ENCODE data around the gene NONO.

Gene NONO, protein sequence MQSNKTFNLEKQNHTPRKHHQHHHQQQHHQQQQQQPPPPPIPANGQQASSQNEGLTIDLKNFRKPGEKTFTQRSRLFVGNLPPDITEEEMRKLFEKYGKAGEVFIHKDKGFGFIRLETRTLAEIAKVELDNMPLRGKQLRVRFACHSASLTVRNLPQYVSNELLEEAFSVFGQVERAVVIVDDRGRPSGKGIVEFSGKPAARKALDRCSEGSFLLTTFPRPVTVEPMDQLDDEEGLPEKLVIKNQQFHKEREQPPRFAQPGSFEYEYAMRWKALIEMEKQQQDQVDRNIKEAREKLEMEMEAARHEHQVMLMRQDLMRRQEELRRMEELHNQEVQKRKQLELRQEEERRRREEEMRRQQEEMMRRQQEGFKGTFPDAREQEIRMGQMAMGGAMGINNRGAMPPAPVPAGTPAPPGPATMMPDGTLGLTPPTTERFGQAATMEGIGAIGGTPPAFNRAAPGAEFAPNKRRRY

DNA sequence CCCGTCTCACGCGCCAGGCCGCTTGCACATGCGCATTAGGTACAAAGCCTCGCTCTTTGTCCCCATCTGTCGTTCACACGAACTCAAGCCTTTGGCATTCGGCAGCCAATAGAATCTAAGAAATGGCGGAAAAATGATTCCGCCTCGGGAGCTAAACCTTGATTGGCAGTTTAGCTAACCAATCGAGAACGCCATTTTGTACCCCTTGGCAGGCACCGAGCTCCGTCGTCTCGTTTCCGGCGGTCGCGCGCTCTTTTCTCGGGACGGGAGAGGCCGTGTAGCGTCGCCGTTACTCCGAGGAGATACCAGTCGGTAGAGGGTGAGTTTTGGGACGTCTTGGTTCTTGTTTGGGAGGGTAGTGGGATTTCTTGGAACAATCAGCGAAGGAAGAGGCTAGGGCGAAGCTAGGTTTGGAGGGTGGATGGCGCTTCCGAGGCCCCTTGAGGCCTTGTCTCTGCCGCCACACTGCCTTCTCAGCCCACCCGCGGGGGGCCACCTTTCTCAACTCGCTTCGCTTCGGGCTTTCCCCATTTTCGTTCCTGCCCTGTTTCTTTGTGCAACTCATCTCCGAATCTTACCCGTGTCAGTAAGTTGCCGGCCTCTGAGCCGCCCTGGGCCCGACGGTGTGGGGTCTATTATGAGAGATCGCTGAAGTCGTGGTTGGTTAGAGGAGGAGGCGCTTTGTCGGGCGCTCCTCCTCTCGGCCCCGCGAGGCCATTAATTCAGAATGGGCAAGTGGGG lies at the start of gene NONO:
TSS of gene NONO (plus strand) at position 233 of the 741 bp plus-strand sequence. CDS start 7,003 bp downstream, outside the sequence.
- TF ChIP-seq GATA3 (IDR thresholded peaks at IDR 0.05; ENCODE audit: low read depth, low read length), result no peak
- TF ChIP-seq GATA2 (IDR thresholded peaks at IDR 0.05; ENCODE audit: low read depth, low read length), result no peak

DNA sequence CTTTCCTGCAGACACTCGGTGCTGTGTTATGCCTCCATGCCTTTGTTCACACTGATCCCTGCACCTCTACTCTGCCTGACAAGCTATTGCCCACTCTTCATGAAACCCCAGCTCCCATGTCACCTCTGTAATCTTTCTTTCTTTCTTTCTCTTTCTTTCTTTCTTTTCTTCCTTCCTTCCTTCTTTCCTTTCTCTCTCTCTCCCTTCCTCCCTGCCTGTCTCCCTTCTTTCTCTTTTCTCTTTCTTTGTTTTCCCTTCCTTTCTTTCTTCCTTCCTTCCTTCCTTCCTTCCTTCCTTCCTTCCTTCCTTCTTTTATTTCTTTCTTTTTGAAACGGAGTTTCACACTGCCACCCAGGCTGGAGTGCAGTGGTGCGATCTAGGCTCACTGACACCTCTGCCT lies 48.0 kb upstream of the NONO start:
- no peak for TF ChIP-seq GATA3 (IDR thresholded peaks at IDR 0.05; ENCODE audit: low read depth, low read length)
- no peak for TF ChIP-seq GATA2 (IDR thresholded peaks at IDR 0.05; ENCODE audit: low read depth, low read length)

DNA sequence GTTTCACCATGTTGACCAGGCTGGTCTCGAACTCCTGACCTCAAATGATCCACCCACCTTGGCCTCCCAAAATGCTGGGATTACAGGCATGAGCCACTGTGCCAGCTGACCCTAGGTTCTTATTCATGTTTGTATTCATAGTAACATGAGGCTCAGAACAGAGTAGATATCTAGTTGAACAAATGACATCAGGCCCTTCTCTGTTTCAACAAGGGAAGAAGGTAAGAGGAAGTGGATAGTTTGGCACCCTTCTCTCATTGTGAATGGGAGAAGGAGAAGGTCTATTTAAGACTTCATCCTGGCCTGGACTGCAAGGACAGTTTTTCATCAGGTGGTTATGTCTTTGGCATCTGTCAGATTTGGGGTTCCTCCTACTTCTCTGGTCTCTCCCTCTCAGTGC lies 46.6 kb upstream of the NONO start:
- TF ChIP-seq GATA2 (IDR thresholded peaks at IDR 0.05; ENCODE audit: low read depth, low read length) (no peak), GATA3 (IDR thresholded peaks at IDR 0.05; ENCODE audit: low read depth, low read length) (no peak)

DNA sequence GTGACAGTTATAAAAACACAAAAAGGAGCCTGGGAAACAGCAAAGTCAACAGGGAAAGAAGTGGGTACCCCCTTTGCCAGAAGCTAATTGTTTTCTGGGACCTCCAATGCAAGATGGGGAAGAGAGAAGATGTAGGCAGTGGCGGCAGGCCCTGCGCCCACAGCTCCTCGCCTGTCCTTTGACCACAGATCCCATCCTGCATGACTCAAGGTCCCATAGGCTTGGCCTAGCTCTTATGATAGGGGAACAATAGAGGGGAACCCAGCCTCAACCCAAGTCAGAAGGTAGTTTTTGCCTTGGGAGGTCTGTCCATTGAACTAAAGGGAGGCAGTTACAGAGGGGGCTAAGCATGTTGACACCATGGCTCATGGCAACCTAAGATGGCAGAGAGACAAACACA lies 43.7 kb upstream of the NONO start:
- TF ChIP-seq GATA3 (IDR thresholded peaks at IDR 0.05; ENCODE audit: low read depth, low read length) (no peak), GATA2 (IDR thresholded peaks at IDR 0.05; ENCODE audit: low read depth, low read length) (no peak)

DNA sequence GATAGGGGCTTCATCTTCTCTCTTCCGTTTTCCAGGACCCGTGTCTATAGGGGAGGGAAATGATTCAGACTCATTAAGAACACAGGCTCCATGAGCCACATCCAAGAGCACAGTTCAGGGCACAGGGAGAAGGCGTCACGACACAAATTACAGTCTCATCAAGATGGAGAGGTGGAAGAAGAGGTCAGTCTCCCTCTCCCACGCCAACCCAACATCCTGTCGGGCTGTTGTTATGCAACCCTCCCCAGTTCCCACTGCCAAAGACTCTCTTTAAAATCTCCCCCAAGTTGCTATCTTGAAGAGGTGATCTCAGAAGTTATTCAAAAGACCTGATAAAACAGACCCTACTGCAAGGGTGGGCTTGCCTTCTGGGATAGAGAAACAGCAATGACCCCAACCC lies 42.1 kb upstream of the NONO start:
- TF ChIP-seq GATA3 (IDR thresholded peaks at IDR 0.05; ENCODE audit: low read depth, low read length), result no peak
- no peak for TF ChIP-seq GATA2 (IDR thresholded peaks at IDR 0.05; ENCODE audit: low read depth, low read length)

DNA sequence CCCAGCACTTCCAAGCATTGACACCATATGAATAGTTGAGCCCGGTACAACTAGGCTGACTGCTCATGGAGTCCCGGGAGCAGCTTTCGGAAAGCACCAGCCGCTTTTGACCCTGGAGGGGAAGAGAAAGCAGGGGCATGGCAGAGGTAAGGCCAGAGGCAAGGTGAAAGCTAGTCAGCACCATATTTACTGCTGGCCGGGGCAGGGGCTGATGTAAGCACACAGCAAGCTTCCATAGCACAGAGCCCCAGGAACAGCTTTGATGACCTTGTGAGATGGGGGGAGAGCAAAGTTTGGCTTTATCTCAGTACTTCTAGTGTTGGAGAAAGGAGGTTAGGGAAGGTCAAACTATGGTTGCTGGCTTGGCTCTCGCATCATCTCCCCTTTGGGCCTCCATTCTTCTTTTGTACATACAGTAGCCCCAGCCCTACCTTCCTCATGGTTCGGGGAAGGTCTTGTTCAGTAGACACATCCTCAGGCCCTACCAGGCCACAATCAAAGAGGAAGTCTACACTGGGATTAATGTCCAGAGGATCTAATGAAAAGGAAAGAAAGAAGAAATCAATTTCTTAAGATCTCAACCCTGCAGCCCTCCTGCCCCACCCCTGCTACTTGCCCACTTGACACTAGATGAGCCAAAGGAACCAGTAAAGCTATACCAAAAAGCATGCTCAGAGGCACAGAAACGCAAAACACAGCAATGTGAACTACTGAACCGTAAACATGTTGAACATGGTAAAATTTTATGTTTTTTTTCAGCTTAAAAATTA lies 38.9 kb upstream of the NONO start:
- TF ChIP-seq GATA2 (IDR thresholded peaks at IDR 0.05; ENCODE audit: low read depth, low read length), result no peak
- TF ChIP-seq GATA3 (IDR thresholded peaks at IDR 0.05; ENCODE audit: low read depth, low read length), result no peak

DNA sequence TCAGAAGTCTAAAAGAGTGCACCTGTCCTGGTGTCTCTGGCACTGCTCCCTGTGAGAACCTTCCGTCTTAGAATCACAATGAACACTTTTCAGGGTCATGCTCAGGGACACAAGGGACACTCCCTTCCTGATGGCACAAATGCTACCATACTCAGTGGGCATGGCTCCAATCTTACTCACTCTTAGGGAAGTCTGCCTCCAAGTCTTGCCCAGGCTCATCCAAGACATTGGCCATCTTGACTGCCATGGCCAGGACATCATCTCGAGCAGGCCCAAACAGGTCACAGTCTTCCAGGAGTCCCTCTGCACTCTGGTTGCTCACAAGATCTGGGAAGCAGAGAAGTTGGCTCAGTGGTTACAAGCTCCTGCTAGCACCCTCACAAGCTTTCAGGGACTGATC lies 38.3 kb upstream of the NONO start:
- TF ChIP-seq GATA2 (IDR thresholded peaks at IDR 0.05; ENCODE audit: low read depth, low read length) (no peak), GATA3 (IDR thresholded peaks at IDR 0.05; ENCODE audit: low read depth, low read length) (no peak)

DNA sequence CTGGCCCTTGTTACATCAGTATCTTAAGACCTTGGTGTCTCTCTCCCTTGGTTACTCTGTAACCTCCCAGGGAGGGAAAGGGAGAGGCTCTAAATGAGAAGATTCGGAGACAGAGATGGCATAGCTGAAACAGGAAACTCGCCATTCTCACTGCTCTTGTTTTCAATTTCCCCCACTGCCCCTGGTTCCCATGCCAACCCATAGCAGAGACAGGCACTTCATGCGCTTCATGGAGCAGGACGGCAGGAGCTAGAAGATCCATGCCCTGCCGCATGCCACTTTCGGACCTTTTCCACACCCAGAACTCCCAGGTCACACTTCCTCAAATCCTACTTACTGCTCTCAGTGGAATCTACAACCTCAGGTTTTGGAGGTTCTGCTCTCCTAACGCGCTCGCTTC lies 32.6 kb upstream of the NONO start:
- TF ChIP-seq GATA2 (IDR thresholded peaks at IDR 0.05; ENCODE audit: low read depth, low read length) (no peak), GATA3 (IDR thresholded peaks at IDR 0.05; ENCODE audit: low read depth, low read length) (no peak)

DNA sequence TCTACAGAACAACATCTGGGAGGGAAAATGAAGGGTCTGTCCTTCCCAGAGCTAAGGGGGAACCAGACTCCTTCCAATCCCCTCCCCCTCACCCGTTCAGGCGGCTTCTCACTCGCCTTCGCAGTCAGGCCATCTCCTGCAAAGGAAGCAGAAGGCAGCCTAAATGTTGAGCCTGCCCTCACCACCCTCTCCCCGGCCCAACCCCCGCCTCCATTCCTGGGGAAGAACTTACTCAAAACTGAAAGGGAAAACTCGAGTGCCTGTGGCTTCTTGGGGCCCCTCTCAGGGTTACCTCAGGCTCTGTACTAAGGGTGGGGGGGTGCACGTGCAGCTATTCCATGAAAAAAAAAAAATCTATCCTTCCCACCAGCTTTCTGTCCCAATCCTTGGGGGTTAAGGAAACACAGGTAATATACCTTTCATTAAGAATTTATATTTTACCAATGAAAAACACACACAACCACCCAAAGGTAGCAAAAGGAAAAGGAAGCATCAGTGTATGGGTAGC lies 31.9 kb upstream of the NONO start:
- TF ChIP-seq GATA3 (IDR thresholded peaks at IDR 0.05; ENCODE audit: low read depth, low read length) (no peak), GATA2 (IDR thresholded peaks at IDR 0.05; ENCODE audit: low read depth, low read length) (no peak)

DNA sequence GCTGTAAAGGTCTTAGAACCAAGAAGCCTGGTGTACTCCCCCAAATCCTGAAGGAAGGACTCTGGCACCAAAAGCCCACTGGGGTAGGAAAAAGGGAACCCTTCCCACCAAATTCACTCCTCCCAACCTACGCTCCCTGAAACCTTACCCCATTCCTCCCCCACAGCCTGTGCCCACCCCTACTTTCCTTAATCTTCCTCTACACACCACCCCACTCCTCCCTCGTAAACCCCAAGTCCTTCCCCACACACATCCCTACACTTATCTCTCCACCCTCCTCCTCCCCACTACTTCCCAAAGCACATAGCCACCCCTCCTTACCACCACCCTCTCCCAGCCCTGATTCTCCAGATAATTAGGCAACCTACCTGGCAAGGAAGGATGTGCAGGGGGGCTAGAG lies 31.2 kb upstream of the NONO start:
- TF ChIP-seq GATA3 (IDR thresholded peaks at IDR 0.05; ENCODE audit: low read depth, low read length) (no peak), GATA2 (IDR thresholded peaks at IDR 0.05; ENCODE audit: low read depth, low read length) (no peak)

DNA sequence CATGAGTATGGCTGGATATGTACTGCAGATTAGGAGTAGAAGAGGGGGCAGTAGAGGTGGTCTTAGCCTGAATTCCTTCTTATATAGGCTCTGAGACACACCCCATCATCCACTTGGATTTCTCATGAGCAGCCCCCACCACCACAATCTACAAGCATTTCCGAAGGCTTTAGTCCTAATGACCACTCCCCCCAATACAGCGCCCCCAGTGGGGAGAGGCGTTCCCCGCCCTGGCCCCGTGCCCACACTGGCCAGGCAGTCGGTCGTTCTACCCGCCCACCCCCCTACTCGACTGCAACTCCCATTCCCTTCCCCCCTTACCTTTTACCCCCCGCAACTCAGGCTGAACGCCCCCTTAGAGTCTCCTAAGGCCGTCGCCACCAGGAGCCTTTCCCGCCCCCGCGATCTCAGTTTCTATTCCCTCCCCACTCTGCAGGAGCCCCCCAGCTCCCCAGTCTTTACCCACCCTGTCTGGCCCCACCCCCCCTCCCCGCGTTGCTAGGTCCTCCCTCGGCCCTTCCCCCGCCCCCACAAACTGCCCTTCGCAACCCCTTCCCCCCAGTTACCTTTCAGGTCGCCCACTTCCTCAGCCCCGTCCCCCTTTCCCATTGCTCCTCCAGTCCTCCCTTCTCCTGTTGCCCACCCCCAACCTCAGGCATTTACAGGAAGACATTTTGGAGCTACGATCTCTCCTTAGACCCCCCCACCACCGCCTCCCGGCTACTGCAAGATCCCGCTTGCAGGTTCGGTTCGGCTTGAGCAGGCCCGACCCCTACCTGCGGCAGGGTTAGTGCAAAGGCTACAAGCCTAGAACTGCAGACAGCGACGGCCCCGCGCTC lies 30.0 kb upstream of the NONO start:
- TF ChIP-seq GATA3 (IDR thresholded peaks at IDR 0.05; ENCODE audit: low read depth, low read length) (no peak), GATA2 (IDR thresholded peaks at IDR 0.05; ENCODE audit: low read depth, low read length) (no peak)

DNA sequence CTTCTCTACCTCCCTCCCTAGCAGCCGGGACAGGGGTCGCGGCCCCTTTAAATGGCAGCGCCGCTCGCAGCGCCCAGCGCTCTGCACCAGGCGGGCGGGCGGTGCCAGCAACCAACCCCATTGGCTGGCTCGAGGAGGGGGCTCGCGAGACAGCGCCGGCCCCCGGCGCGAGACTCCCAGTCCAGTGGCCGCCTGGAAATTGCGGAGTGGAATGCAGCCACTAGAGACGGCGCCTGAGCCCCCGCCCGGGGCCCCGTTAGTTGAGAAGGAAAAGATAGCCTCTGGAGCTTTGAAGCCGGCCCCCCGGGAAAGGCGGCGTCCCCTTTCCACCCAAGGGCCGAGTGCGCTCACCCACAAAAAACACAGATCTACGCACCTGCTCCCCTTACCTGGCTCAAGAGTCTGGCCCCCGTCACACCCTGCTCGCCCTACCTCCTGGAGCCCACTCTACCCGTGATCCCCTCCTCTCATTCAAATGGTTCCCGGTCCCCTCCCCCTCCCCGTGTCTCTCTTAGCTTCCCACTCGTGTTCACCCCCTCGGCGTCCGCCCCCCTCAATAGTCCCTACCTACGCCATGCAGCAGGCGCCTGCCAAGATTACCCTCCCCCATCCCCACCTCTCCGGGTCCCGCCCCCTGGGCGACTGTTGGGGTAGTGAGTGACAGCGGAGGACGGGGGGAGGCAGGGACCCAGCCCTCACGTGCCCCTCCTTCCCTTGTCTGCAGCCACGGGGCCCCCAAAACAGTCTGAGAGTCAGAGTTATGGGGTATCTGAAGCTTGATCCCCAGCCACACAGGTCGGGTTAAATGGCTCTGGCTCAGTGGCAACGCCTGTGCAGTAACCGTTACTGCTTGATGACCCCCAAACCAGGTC lies 29.1 kb upstream of the NONO start, which contains the start of gene ZMYM3:
TSS of gene ZMYM3 (minus strand) at position 49 of the 872 bp plus-strand sequence. CDS start 885 bp downstream, outside the sequence.
- TF ChIP-seq GATA2 (IDR thresholded peaks at IDR 0.05; ENCODE audit: low read depth, low read length), result no peak
- TF ChIP-seq GATA3 (IDR thresholded peaks at IDR 0.05; ENCODE audit: low read depth, low read length), result no peak

Data from SH-SY5Y (cell line).